Activated CD8-positive, alpha-beta memory T cell treated with anti-CD3 and anti-CD28 coated beads for 1 hour (primary cell): ENCODE measurements around the gene HECW1.
"Not testable (repeated sequence)": the region's sequence is repeated elsewhere in the genome, so short reads cannot be mapped to it uniquely, and the experiment has no call there.

Source experiments
- DNase-seq, 2 donors: peaks; one replicate each; pipeline ENCODE4 v3.0.0-alpha.2; 2020; ENCODE audit warnings: low read depth in 1 of 2; ENCODE audit errors: extremely low read depth in 1 of 2

Gene HECW1

DNA sequence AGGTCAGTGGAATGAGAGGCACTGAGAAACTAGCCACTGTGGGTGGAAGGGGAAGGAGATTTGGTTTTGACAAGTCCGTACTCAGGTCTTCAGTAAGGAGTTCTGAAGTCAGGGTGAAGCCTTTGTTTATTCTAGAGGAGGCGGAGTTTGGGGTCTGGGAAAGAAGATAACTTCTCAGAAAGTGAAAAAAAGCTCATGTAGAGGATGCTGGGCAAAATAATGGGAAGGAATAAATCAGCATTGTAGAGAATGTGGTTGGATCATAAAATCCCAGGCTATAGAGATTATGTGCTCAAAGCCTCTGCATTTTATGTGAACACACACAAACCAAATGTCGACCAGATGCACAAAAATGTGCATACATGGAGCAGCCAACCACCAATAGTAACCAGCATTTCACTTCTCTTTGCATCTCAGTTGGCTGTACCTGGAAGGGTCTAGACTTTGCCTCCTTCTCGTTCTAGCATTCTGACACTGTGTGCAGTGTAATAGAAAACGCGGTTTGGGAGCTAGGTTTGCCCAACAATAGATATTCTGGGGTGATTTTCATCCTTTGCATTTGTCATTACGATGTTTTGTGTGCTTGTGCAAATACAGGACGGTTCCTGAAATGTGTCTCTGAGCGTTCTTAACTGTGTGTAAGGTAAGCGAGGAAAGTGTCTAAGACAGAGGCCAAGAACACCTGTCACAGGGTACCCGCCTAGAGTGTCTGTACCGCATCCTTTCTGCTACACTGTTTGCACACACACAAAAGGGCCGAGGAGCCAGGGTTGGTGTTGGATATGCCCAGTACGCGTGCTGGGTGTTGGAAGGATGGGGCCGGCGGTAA lies 603 bp upstream of the HECW1 start:
- DNase-seq = no peak

DNA sequence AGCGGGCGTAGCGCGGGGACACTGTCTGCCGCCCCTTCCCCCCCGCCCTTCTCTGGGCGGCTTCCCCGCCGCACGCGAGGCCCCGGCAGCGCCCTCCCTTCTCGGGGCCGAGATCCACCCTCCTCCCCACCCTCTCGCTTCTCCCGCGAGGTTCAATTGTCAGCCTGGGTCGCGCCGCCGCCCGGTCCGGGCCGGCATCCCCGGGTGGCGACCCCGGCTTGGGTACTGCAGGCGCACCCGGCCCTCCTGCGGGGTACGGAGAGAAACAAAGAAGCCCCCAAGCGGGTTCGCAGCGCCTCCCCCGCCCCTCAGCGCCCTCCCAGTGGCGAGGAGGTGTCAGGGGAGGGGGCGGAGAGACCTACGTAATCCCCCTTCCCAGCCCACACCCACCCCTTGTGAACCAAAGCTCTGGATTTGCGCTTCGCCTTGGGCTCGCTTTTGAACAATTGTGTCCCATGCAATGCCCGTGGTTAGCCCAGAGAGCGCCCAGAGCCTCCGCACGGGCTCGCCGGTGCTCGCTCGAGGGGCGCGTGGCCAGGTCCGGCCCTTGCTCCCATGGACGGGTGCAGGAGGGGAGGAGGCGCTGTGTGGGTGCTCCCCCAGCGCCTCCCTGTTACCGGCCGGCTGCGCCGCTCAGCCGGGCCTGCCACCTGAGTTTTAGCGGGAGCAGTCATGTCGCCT lies 634 bp downstream of the HECW1 start:
- no peak for DNase-seq

- DNase-seq = no peak
Observed at GRCh38 chr7:43113622-43114457, 1.4 kb downstream of the HECW1 start.

- DNase-seq = no peak
Observed at GRCh38 chr7:43114458-43114780, 2.0 kb downstream of the HECW1 start.

- no peak for DNase-seq
Observed at GRCh38 chr7:43116451-43116850, 4.0 kb downstream of the HECW1 start.

DNA sequence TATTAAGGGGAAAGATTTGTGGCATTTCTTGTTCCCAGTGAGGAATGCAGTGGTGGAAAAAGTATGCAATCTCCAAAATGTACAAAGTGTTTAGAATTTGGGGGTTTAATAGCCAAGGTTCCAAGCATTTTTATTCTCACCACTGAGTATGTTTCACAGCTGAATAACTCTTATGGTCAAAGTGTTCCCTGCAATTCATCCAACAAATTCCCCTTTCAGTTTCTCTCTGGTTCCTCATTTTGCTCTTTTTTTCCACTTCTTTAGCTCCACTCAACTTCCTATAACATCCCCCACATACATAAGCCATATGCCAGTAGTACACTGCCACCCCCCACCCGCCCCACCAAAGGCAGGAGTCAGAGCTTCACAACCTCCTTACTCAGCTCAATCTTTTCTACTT lies 4.6 kb downstream of the HECW1 start:
- DNase-seq = no peak

DNA sequence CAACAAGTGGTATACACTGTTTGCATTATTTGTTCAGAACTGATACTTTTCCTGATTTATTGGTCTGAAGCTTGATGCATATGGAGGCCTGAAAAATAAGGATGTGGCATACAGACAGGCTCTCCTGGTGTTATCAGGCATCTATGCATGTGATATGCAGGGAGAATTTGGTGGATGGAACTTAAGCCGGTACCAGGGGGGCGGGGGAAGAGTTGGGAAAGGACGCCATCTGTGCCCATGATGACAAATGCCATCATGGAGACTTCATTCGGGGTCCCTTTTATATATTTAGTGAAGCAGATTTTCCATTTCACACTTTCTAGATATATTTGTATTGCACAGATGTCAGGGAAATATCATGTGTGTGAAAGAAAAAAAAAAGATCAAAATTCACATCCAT lies 5.4 kb downstream of the HECW1 start:
- no peak for DNase-seq

DNA sequence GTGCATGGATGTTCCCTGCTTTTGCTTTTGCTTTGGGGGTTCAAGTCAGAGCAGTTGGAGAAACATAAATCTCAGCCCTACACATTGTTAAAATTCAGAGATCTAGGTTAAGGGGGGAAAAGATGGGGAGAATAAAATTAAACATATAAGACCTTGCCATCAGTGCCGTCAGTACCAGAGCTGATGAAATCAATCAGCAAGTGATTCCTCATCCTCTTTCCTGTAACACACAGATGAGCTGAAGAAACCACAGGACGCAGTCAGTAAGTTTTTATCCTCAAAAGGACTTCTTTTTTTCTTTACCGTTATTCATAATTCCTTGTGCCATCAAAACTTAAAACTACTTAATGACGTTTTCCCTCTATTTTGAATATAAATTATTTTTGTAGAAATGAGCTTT lies 5.9 kb downstream of the HECW1 start:
- DNase-seq = no peak

DNA sequence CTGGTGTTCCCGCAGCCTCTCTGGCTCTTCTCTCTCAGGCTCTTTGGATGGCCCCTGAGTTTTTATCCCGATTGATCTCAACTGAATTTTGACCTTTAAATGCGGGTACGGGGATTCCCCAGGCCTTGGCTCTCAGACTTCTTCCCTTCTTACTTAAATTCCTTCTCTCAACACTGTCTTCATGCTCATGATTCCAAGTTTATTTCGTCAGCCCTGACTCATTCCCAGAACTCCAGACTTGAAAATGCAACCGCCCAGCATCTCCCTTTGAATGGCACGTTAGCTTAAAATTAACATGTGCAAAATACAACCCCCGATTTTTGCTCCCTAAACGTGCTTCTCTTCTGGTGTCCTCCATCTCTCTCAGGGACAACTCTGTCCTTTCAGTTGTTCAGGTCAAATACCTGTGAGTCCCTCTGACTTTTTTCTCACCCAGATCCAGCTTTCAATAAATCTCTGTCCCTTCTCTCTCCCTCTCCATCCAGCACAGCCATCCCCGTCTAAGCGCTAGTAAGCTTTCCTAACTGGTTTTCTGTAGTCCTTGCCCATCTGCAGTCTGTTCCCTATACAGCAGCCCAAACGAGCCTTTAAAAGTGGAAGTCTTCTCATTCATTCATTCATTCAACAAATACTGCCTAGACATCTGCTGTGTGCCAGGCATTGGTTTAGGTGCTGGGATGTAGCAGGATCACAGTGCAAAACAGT lies 7.1 kb downstream of the HECW1 start:
- no peak for DNase-seq

- DNase-seq = no peak
Observed at GRCh38 chr7:43121973-43122372, 9.5 kb downstream of the HECW1 start.

GRCh38 chr7:43123457-43123856 lies 11.0 kb downstream of the HECW1 start:
- DNase-seq = no peak

GRCh38 chr7:43124388-43124787 lies 11.9 kb downstream of the HECW1 start:
- no peak for DNase-seq

DNA sequence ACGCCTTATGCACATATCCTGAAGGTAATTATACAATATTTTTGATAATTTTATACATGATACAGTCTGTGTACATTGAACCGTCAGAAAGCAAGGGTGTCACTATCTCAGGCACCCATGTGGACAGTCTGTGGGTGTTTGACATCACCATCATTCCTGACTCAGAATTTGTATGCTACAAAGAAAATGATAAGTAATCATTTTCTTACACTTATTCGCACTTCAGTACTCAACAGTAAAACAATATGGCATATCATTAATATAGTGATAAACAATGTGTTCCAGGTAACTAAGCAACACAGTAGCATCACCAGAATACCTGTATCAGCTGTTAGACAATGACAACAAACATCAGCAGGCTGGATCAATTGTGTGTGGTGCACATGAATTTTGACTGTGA lies 17.9 kb downstream of the HECW1 start:
- DNase-seq = no peak

DNA sequence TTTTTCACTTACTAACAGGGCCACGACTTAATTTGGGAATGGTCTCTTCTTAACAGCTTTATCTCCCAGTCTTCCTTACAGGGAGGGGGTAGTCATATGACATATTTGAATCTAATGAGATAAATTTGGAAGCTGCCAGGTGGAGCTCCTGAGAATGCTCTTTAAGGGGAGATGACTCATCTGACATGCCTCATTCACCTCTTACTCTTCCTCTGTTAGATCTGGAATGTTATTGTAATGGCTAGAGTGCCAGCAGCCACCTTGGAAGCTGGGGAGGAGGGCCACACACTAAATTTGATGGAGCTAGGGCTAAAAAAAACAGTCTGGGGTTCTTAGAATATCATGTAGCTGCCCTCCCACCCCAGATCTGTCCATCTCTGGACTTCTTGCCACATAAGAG lies 22.7 kb downstream of the HECW1 start:
- DNase-seq = no peak

DNA sequence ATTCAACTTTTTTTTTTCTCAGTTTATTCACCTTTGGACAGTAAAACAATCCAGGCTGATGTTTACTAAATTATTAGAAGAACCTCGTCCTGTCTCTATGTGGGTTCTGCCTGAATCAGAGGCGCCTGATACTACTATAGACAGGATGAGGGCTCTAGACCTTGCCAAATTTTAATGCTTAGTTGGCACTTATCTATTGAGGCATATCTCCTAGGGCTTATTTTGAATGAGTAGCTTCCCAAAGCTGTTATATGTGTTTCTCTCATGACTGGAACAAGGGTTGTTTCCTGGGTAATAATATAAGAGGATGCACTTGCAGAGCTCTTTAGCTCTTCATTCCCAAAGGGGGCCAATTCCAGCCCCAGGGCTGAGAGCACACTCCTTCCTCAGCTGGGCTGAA lies 23.6 kb downstream of the HECW1 start:
- no peak for DNase-seq

GRCh38 chr7:43137121-43137744 lies 24.8 kb downstream of the HECW1 start:
- not testable (repeated sequence) for DNase-seq

- DNase-seq = no peak
Observed at GRCh38 chr7:43137811-43138210, 25.4 kb downstream of the HECW1 start.

DNA sequence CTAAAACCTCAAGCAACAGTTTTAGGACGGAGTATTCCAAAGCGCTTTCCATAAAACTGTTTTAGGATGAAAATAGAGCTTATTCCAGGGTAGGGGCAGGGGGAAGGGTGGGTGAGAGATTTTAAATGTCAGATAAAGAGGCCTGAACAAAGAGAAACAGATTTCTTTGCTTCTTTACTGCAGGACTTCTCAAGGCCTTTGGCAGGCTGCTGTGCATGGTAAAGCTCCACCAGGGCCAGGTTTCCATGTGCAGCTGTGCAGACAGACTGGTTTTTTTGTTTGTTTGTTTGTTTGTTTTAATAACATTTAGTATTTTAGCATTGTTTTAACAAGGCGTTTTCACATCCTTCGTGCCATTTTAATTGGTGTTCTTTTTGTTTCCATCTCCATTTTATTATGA lies 26.3 kb downstream of the HECW1 start:
- DNase-seq = no peak

DNA sequence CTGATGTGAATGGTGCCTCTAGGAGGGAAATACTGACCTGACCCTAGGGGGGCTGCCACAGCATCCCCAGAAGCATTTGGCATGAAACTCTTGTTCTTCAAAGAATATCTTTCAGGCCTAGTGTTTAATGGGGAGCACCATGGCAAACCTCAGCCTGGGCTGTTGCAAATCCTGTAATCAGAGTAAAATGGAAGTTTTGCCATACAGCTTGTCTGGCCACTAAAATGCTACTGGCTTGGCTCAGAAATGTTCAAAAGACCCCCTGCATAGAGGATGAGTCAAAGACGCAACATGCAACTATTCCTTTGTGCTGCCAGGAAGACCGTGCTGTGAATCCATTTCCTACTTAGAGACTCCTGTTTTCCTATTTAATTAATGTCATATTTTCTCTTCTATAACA lies 26.7 kb downstream of the HECW1 start:
- no peak for DNase-seq

DNA sequence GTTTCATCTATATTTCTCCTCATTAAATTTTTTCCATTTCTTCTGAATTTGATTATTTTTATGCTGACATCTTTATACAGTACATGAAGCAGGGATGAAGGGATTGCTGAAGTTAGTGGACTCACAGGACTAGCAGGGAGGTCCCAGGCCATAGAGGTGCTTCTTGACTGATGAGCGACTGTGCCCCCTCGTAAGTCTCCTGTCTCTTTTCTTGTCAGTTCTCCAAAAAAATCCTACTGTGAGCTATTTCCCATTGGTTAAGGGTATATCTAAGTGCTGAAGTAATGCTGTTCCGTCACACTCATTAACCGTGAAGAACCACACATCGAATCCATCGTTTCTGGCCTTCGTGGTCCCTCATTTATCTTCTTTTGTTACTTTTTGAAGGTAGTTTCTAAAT lies 27.7 kb downstream of the HECW1 start:
- no peak for DNase-seq

DNA sequence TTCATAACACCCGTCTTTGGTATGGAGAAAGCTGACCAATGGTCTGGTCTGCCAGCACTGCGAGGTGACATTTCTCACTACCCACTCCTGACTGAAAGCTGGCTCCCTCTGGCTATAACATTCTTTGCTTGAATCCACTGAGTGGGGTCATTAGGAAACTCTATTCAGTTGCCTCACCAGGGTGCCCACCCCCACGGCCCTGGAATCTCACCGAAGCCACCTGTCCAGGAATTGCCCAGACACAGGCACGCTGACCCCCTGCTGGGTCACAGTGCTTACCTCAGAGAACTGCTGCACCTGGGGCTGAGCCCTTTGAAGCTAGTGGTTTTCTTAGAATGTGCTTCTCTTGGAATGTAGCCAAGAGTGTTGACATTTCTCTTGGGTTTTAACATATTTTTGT lies 28.6 kb downstream of the HECW1 start:
- DNase-seq = no peak
